Osteocyte (in vitro differentiated cells): ENCODE results near the gene TM4SF1. TPM values are rescaled to one million over a fixed set of nuclear protein-coding genes. Genes with fewer than 3 reads are reported as not detected.
"Not testable (repeated sequence)": the region's sequence is repeated elsewhere in the genome, so short reads cannot be mapped to it uniquely, and the experiment has no call there.

Experiments used
- DNase-seq: peaks from one replicate; pipeline ENCODE4 v3.0.0; 2021; ENCODE audit warnings: mixed read lengths; ENCODE audit not compliant: unreplicated experiment; ENCODE audit errors: extremely low spot score
- H3K27ac Mint-ChIP-seq: one replicate; pipeline ENCODE4 v1.8.0; 2021; ENCODE audit warnings: mild to moderate bottlenecking, mixed read lengths; ENCODE audit not compliant: unreplicated experiment
- H3K27me3 Mint-ChIP-seq: one replicate; pipeline ENCODE4 v1.8.0; 2021; ENCODE audit warnings: mixed read lengths; ENCODE audit not compliant: unreplicated experiment
- H3K36me3 Mint-ChIP-seq: one replicate; pipeline ENCODE4 v1.8.0; 2021; ENCODE audit warnings: mixed read lengths; ENCODE audit not compliant: unreplicated experiment
- H3K4me1 Mint-ChIP-seq: one replicate; pipeline ENCODE4 v1.8.0; 2021; ENCODE audit warnings: mixed read lengths; ENCODE audit not compliant: unreplicated experiment
- H3K4me3 Mint-ChIP-seq: one replicate; pipeline ENCODE4 v1.8.0; 2021; ENCODE audit warnings: mild to moderate bottlenecking, moderate library complexity, mixed read lengths; ENCODE audit not compliant: unreplicated experiment
- H3K9me3 Mint-ChIP-seq: one replicate; pipeline ENCODE4 v1.8.0; 2021; ENCODE audit warnings: mixed read lengths; ENCODE audit not compliant: unreplicated experiment
- CTCF ChIP-seq: fragments of 200-600 bp; sonication (generic); IDR thresholded peaks from 2 replicates; pipeline ENCODE4 v1.5.0; 2021; ENCODE audit warnings: antibody characterized with exemption, mild to moderate bottlenecking, moderate library complexity
- total RNA-seq: library from RNA; stranded (reverse); gene quantifications from 2 replicates; pipeline ENCODE4 v1.2.1, GENCODE V29; 2021

Gene TM4SF1
- total RNA-seq, 1 donor from 2014 or later = 120 TPM

DNA sequence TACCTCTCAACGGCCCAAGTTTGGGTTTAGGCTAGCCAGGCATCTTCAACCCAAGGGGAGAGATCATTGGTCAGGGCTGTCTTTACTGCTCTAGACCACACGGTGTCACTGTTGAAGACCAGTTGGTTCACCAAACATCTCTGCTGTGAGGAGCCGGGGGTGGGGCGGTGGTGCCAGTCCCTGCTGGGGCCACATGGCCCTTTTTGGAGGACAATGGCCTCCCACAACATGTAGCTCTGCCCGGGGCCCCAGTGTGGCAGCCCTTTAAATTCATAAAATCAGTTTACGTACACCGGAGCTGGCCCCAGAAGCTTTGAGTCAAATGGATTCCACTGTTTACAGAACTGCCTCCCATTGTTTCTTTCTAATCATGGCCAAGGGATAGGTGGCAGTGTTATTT, 24.9 kb downstream of the TM4SF1 start:
- H3K27ac Mint-ChIP-seq = no peak overlapping the region
- no peak for DNase-seq
- no peaks in the 10 kb centered on the region for H3K9me3 Mint-ChIP-seq
- H3K36me3 Mint-ChIP-seq = no peaks in the 10 kb centered on the region
- H3K4me1 Mint-ChIP-seq = peaks cover 17% of the 10 kb centered on the region
- H3K27me3 Mint-ChIP-seq = no peaks in the 10 kb centered on the region
- TF ChIP-seq CTCF = peak; percentile 70
- no peak overlapping the region for H3K4me3 Mint-ChIP-seq

DNA sequence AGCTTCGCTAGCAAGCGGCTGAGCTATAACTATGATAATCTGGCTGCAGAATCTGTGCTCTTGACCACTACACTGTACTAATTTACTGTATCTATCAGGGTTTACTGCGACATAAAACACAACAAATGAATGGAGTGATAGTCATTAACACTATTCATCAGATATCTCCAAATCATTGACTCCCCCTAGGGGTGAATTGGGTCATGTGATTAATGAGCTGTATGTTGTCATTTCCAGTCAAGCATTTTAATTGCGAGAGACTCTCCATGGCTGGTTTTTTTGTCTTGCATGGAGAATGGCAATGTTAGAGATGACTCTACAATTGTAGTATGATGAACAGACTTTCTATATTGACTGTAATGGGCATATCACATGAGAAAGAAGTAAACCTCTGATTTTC, 33.5 kb downstream of the TM4SF1 start:
- Mint-ChIP-seq H3K4me1 (peaks cover 42% of the 10 kb centered on the region), H3K27me3 (no peaks in the 10 kb centered on the region), H3K9me3 (peaks cover 5% of the 10 kb centered on the region), H3K36me3 (peaks cover 3% of the 10 kb centered on the region), H3K4me3 (no peak overlapping the region), H3K27ac (no peak overlapping the region)
- no peak for DNase-seq
- TF ChIP-seq CTCF = no peak

DNA sequence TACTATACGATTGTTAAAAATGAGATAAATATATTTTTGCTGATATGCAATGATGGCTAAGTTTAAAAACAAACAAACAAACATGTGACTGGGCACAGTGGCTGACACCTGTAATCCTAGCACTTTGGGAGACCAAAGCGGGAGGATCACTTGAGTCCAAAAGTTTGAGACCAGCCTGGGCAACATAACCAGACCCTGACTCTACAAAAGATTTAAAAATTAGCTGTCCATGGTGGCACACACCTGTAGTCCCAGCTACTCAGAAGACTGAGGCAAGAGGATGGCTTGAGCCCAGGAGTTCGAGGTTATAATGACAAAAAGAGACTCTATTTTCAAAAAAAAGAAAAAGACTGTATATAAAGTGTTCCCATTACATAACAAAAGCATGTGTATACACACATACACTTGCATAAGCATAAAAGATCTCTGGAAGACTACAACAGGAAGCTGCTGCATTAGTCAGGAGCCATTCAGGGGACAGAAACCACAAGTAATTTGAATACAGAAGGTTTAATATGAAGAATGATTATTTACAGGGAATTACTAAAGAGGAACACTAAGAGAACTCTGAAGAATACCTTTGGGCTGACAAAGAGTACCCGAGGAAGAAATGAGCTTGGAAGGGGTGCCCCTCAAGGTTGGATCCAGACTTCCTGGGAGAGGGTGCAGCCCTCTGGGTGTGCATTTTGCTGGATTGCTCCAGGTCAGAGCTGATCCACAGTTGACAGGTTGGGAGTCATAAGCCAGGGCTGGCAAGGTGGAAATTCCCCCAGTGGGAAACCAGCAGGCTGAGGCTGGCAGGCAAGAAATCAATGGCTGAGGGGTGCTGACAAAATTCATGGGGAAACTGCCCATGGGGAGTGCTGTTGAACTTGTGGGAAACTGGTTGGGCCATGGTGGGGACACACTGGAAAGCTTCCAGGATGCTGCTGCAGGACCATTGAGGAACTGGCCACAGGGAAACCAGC, 34.8 kb downstream of the TM4SF1 start:
- Mint-ChIP-seq H3K9me3 (peaks cover 5% of the 10 kb centered on the region), H3K4me3 (no peak overlapping the region), H3K36me3 (peaks cover 3% of the 10 kb centered on the region), H3K27ac (peak overlapping the region; percentile 67), H3K4me1 (peaks cover 47% of the 10 kb centered on the region), H3K27me3 (no peaks in the 10 kb centered on the region)
- TF ChIP-seq CTCF = no peak
- DNase-seq = no peak

GRCh38 chr3:149340310-149340933, 37.0 kb downstream of the TM4SF1 start:
- no peak for DNase-seq
- TF ChIP-seq CTCF = no peak
- Mint-ChIP-seq H3K27me3 (no peaks in the 10 kb centered on the region), H3K4me3 (no peak overlapping the region), H3K4me1 (peaks cover 47% of the 10 kb centered on the region), H3K9me3 (peaks cover 5% of the 10 kb centered on the region), H3K27ac (peak overlapping the region; percentile 98), H3K36me3 (peaks cover 2% of the 10 kb centered on the region)

- peaks cover 5% of the 10 kb centered on the region for H3K9me3 Mint-ChIP-seq
- H3K4me3 Mint-ChIP-seq = peak overlapping the region; percentile 27
- peaks cover 47% of the 10 kb centered on the region for H3K4me1 Mint-ChIP-seq
- peak; percentile 93 for DNase-seq
- no peak for TF ChIP-seq CTCF
- no peaks in the 10 kb centered on the region for H3K27me3 Mint-ChIP-seq
- peaks cover 2% of the 10 kb centered on the region for H3K36me3 Mint-ChIP-seq
- peak overlapping the region; percentile 98 for H3K27ac Mint-ChIP-seq
These were observed 37.5 kb downstream of the TM4SF1 start for GRCh38 chr3:149339931-149340309.

DNA sequence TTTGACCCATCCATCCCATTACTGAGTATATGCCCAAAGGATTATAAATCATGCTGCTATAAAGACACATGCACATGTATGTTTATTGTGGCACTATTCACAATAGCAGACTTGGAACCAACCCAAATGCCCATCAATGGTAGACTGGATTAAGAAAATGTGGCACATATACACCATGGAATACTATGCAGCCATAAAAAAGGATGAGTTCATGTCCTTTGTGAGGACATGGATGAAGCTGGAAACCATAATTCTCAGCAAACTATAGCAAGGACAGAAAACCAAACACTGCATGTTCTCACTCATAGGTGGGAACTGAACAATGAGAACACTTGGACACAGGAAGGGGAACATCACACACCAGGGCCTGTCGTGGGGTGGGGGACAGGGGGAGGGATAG, 40.0 kb downstream of the TM4SF1 start:
- not testable (repeated sequence) for H3K27me3 Mint-ChIP-seq, DNase-seq, H3K27ac Mint-ChIP-seq, H3K4me3 Mint-ChIP-seq, H3K9me3 Mint-ChIP-seq, H3K36me3 Mint-ChIP-seq
- peaks cover 36% of the 10 kb centered on the region for H3K4me1 Mint-ChIP-seq
